Smooth muscle cell of the pulmonary artery (primary cell): ENCODE measurements around the gene RBMY1D. TPM values are rescaled to one million over a fixed set of nuclear protein-coding genes. Genes with fewer than 3 reads are reported as not detected.

ENCODE experiments used
- total RNA-seq: library from RNA; depleted of rRNA; stranded (reverse); fragments of >200 nt; gene quantifications from 2 replicates; pipeline ENCODE4 v1.2.3, GENCODE V29; 2014

The RBMY1D gene
- total RNA-seq, result not detected in 2 replicates

DNA sequence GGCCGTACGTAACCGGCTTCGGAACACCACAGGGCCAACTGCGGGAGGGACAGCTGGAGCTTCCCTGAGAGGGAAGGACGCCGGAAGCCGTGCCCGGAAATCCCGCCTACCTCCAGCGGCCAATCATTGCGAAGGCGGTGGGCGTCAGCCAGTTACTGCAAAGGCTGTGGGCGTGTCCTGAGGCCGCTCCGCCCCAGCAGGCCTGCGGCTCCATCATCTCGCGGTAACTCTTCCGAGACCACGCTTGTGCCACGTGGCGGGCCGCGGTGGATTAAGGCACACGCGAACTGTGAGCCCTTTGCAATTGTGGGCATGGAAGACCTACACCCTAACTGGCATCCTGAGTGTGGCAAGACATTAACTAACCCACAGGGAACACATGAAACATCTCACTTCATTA lies at the start of gene RBMY1D:
Gene RBMY1D, minus strand, starts transcription at position 101 of the 400 bp plus-strand sequence. CDS start 2,013 bp downstream, outside the sequence.

DNA sequence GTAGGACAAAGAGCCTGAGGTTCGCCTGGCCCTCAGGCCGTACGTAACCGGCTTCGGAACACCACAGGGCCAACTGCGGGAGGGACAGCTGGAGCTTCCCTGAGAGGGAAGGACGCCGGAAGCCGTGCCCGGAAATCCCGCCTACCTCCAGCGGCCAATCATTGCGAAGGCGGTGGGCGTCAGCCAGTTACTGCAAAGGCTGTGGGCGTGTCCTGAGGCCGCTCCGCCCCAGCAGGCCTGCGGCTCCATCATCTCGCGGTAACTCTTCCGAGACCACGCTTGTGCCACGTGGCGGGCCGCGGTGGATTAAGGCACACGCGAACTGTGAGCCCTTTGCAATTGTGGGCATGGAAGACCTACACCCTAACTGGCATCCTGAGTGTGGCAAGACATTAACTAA lies 23.6 kb upstream of the RBMY1D start, which contains the start of gene RBMY1E:
Gene RBMY1E, minus strand, starts transcription at position 101 of the 400 bp plus-strand sequence. CDS start 1,978 bp downstream, outside the sequence.

Other genes starting within 250 kb of the RBMY1D start
- not detected in 2 replicates for gene RBMY1E, start 23.5 kb upstream of the RBMY1D start, total RNA-seq